CD4-positive, alpha-beta T cell treated with Interleukin-15 for 1 hour (primary cell): Measurements from ENCODE around the gene SLC16A5.
"Not testable (repeated sequence)": the region's sequence is repeated elsewhere in the genome, so short reads cannot be mapped to it uniquely, and the experiment has no call there.

Source experiments
- DNase-seq: peaks from one replicate; pipeline ENCODE4 v3.0.0-alpha.2; 2020

Gene SLC16A5

DNA sequence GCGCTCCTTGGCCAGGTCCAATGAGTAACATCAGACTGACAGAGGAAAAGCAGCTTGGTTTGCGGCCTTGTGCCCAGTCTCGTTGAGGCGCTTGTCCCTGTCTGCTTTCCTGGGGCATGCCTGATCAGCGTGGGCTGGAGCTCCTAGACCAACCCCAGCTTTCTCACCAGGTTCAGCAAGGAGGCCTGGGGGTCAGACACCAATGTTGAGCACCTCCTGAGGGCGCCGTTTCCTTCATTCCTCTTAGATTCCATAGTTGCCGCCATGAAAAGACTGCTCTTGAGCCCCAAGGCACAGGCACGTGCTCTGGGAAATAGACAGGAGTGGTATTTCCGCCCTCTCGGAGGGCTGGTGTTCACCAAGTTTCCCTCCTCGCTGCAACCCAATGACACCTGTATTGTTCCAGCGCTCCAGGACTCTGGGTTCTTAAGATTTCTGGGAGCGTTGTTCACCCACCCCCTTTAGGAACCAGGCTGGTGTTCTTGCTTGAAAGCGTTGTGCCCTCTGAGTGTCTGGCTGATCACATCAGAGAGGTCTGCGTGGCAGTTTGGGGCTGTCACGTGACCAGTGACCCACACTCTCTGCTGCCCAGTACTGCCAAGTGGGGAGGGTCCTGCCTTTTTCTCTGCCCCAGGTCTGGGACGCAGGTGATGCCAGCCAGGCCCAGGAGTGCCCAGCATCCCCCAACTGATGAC is 22.7 kb upstream of the SLC16A5 start:
- no peak for DNase-seq

DNA sequence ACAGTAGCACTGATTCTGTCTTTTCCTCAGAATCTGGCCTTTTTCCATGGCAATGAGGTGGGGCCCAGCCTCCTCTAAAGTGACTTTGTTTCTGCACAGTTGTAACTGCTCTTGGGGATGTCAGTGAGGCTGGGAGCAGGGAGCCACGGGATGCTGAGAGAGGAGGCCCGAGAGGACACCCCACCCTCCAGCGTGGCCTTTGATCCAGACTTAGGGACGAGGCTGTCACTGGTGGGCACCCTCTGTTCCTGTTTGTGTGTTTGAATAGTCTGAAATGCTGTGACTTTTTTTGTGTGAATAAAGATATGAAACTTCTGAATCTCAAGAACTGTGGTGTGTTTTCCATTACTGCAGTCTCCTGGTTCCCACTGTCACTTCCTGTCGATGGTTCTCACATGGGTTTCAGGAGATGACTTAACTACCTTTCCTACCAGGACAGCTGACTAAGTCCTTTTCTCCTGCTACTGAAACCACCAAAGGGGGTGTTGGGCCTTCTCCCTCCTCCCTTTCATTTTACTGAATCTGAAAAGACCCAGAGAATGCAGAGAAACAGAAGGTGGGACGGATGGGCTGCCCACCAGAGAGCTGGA is 22.1 kb upstream of the SLC16A5 start:
- no peak for DNase-seq

DNA sequence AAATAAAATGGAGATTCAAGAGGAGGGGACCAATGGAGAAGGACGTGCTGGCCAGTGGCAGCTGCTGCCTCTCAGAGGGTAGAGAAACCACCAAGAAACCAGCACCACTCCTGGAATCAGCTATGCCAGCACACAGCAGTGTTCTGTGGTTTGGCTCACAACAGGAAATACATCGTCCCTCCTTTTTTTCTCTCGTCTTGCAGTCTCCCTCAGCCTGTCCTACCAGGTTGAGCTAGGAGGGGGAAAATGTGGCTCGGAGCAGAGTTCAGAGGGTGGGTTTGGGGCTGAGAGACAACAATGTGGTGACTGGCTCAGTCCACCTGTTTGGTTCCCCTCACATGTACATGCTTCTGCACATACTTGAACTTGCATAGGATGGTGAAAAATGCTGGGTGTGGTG is 19.9 kb upstream of the SLC16A5 start:
- DNase-seq = no peak

DNA sequence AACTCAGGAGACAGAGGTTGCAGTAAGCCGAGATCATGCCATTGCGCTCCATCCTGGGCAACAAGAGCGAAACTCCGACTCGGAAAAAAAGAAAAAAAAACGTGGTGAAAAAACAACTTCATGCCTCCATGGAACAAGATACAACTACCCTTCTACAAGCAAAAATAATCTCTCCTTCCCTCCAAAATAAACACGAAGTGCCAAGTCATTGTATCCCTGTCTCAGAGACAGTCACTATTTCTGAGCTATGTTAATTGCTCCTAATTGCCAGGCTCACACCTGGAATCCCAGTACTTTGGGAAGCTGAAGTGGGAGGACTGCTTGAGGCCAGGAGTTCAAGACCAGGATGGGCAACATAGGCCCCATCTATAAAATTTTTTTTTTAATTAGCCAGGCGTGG is 19.0 kb upstream of the SLC16A5 start:
- DNase-seq = no peak

DNA sequence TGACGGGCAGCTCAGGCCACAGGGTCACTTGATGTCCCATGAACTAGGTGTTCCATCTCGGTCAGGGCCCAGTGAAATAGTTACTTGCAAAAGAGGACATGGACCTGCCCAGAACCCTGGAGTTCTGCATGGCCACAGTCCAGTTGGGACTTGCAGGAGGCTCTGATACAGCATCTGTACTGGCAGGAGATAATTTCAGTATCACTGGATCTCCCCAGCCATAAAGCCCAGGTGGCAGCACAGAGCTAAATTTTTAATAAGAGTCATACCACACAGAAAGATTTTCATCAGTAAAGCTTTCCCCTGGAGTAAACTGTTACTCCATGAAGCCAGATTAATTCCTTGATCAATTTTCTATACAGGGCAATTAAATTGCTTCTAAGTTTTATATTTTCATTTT is 18.0 kb upstream of the SLC16A5 start:
- no peak for DNase-seq

DNA sequence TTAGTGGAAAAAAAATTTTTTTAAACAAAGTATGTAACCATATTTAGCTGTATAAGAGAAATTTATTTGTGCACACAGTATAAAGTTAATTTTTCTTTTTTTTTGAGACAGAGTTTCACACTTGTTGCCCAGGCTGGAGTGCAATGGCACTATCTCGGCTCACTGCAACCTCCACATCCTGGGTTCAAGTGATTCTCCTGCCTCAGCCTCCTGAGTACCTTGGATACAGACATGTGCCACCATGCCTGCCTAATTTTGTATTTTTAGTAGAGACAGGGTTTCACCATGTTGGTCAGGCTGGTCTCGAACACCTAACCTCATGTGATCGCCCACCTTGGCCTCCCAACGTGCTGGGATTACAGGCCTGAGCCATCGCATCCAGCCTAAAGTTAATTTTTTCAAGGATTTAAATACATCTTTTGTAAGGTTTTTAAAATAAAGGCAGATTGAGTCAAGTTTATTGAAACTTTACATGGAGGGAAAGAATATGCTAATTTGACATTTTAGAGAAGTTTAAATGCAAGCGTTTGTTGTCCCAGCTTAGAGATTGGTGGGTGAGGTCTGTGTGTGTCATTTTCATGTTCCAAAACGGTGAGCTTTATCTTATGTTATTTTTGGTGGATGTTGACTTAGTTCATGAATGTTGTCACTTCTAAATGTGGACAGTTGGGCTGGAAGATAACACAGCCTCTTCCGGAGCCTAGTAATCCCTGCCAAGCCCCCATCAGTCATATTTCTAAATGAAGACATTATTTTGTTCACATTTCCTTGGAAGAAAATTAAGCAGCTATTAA is 16.1 kb upstream of the SLC16A5 start:
- DNase-seq = not testable (repeated sequence)

DNA sequence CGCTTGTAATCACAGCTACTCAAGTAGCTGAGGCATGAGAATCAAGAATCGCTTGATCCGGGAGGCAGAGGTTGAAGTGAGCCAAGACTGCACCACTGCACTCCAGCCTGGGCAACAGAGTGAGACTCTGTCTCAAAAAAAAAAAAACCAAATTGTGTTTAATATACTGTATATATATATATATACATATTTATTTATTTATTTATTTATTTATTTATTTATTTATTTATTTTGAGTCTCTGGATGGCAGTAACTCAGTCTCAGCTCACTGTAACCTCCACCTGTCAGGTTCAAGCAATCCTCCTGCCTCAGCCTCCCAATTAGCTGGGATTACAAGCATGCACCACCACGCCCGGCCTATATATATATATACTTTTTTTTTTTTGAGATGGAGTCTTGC is 14.8 kb upstream of the SLC16A5 start:
- not testable (repeated sequence) for DNase-seq

DNA sequence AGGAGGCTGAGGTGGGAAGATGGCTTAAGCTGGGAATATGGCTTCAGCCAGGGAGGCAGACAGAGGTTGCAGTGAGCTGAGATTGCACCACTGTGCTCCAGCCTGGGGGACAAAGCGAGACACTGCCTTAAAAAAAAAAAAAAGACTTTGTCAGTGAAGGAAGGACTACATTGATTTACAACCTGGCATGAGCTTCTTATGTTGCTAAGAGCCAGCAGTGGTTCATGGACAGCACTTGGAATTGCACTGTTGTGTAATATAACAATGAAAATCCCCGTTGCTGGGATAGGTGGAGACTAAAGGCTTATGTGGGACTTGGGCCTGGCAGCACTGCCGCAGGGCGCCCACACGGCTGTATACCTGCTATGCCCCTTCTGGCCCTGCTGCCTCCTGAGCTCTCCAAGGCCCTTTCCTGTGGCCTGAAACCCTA is 14.1 kb upstream of the SLC16A5 start:
- no peak for DNase-seq

DNA sequence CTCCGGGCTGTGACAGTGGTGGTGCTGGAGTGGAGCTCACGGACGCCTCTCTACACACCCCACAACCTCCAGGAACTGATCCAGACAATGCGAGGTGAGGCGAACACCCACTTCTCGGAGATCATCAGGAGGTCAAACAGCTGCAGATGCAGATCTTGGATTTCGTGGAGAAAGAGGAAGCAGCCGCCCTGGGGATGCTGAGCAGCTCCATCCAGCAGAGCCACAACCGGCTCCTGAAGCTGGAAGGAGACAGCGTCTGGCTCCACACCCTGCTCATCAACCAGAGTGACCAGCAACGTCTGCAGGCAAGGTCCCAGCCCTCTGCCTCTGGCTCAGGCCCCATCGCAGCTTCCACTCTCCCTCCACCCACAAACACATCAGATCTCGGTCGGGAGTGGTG is 13.2 kb upstream of the SLC16A5 start:
- no peak for DNase-seq

DNA sequence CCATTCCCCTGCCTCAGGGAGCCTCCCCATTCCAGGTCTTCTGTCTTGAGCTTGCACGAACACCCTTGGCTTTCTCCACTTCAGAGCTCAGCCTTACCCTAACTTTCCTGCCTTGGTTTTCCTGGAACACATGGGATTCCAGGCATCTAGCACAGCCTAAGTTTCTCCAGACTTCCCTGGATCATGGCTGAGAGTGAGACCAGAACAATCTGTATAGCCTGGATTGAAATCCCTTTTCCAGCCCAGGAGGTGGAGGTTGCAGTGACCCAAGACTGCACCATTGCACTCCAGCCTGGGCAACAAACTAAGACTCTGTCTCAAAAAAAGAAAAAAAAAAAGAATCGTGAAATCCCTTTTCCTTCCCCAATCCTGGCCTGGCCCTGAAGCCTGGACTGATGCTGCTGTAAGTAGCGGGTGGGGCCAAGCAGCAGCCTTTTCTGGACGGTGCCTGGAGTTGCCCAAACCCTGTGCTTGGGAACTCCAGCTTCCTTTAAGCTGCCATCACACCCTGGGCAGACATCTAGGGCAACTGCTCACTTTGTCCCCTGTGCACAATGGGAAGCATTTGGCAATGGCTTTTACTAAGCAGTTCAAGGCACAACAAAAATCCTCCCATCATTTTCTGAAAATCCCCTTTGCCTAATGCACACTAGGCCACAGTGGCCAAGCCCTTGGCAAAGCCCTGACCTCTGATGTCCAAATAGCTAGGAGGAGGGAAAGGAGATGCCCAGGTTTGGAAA is 12.0 kb upstream of the SLC16A5 start:
- DNase-seq = no peak

DNA sequence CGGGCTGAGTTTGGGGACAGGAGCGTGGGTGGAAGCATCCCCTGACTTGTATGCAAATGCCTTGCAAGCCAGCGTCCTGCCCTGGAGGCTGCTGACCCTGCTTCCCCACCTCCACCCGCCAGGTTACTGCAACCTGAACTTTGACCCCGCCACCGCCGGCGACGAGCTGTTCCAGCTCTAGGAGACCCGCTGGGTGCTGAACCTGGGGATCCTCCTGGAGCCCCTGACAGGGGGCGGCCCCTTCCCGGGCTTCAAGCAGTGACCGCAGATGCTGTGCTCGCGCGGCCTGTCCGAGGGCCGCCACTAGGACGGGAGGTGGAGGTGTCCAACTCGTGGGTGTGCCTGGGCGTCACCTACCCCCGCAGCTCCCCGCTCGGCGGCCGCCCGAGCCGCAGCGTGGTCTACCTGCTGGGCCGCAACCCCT is 10.7 kb upstream of the SLC16A5 start:
- no peak for DNase-seq

DNA sequence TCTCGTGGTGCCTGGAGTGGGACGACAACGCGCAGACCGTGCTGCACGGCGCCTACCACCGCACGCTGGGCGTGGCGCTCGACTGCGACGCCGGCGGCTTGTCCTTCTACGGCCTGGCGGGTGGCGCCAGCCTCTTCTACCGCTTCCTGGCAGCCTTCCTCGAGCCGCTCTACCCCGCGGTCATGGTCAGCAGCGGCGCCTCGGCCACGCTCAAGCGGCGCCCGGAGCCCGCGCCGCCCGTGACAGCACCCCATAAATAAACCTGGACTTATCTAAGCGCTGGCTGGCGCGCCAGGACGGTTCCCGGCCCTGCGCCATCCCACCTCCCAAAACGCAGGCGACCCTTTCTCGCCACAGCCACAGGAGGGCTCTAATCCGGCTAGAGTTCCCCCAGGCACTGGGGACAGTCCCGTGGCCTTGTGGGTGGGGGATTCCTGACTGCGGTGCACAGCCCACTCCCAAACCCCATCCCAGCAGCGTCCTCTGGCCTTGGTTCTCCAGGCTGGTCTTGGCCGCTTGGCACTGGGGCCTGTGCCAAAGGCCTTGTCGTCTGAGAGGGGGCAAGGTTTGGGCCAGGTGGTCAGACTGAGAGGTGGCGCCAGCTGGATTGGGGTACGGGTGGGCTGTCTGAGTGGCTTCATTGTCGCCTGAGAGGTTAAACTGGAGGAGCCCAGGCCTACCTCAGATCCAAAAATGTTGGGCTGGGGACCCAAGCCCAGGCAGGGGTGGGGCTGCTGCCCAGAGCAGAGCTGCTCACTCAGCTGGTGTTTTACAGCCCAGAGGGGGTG is 10.1 kb upstream of the SLC16A5 start:
- peak; percentile 57 for DNase-seq

DNA sequence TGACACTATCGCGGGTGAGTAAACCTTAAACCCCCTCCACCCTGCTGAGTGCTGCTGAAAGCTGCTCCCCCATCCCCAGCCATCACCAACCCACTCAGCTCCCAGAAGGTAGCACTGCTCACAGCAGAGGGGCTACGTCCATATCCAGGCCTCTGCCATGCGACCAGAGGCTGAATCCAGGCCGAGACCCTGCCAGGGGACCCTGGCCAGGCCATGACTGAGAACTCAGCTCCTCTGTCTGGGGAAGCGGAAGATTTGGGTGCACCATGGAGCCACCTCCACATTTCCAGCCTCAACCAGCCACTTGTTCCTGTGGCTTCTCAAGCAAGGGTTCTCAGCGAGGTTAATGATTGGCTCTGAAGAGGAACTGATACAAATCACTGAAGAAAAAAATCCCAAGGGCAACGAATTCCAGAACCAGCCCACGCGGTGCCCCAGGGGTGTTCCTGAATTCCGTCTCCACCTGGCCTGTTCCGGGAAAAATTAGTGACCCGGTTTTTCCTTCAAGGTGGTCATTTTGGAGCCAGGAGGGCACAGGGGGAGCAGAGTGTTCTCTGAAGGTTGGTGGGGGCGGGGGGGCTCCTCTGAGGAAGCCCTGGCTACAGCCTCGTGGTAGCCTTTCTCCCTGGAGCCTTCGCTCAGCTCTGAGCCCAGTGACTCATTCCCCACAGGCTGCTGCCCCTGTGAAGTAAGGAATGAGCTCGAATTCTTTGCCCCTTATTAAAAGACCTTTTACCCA is 9.3 kb upstream of the SLC16A5 start:
- DNase-seq = no peak

DNA sequence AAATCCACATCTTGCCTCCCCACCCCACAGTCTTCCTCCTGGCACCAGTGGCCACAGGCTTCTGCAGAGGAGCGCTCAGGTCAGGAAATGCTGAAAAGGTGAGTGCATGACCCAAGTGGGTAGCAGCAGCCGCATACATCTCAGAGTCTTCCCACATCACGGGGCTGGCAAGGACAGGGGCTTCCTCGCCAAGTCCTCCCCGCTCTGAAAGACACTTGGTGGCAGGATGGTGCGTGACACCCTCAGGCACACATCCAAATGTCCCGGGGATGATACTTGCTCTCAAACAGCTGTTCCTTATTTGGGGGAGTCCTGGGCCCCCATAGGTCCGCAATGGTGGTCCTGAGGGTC is 8.8 kb upstream of the SLC16A5 start:
- DNase-seq = no peak

DNA sequence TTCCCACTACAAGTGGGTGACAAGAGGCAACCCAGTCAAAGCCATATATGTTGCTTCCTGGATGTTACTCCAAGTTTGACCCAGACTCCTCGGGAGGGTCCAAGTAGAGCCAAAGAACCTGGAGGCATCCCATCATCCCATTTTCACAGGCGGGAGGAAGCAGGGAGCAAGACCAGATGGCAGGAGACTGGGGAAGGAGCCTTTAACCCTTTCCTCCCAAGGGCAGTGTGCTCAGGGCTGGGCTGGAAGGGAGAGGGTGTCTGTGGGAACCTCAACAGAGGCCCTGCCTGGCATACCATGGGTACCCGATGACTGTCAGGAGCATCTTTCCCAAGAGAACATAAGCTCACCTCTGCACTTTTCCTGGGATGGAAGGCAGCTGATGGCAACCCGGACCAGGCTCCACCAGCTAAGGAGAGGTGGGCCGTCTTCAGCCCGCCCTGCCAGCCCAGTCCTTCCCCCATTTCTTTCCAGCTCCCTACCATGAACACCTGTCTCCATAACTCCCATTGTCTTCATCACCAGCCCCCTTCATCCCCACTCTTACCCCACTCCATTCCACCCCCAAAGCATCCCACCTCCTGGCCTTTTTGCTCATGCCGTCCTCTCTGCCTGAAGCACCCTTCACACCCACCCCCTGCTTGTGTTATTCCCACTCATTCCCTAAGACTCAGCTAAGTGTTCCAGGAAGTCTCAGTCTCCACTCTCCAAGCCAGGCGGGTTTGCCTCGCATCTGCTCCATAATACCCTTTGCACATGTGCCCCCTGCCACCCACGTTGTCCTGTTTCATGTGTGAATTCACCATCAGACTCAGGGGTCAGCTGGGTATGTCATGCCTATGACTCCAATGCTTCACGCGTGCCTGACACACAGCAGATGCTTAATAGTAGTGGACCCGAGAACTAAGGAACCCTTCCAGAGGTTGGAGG is 5.9 kb upstream of the SLC16A5 start:
- no peak for DNase-seq

DNA sequence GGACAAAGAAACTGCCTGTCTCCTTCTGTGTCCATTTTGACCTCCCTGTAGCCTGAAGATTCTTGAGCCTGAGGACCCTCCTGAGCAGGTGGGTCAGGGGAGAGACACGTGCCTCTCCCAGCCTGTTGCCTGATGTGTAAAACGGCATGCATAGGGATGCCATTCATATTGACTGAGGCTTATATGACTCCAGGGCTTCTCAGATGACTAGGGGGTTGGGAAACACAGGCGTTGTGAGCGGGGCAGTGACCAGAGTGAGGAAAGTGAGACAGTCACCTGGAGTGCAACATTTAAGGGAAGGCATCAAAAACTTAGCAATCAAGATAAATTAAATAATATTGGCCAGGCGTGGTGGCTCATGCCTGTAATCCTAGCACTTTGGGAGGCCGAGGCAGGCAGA is 5.1 kb upstream of the SLC16A5 start:
- DNase-seq = no peak

DNA sequence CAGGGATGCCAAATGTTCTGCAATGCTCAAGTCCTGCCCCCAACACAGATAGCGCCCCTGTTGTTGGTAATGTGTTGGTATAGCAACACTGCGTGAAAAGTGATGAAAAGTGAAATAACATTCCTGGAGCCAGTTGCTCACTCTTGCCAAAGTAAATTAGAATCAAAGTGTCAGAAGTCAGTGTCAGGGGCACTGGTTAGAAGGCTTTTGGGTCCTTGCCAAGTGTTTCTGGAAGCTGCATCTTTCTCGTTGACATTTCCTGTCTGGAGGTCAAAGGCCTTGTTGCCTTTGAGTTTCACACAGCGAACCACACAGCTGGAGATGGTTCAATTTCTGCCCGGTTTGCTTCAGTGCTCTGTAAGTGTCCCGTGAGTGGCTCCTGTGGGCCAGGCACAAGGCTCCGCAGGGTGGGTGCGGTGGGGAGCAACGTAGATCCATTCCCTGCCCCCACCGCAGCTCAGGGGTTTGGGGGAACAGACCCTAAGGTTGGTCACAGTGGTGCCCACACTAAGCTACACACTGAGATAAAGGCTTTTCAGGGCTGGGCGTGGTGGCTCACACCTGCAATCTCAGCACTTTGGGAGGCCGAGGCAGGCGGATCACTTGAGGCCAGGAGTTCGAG is 3.6 kb upstream of the SLC16A5 start:
- no peak for DNase-seq

DNA sequence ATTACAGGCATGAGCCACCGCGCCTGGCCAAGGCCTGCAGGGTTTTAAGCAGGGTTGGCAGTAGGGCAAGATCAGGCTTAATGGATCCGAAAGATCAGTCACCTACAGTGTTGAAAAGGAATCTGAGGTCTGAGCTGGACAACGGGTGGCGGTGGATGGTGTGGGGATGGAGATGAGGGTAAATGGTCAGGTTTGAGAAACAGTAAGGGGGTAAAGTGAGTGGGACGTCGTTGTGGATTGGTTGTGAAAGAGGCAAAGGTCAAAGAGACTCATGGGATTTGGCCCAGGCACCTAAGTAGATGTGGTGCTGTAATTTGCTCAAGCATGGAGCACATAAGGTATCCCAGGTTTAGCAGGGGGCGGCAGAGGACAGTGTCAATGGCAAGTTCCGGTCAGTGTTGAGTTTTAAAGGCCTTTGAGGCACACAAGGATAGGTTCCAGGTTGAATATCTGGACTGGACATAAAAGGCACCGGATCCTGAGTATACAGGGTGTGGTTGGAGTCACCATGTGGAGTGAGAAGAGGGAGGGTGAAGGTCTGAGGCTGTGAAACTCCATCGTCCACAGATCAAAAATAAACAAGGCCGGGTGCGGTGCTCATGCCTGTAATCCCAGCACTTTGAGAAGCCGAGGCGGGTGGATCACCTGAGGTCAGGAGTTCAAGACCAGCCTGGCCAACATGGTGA is 1.1 kb upstream of the SLC16A5 start:
- DNase-seq = no peak

DNA sequence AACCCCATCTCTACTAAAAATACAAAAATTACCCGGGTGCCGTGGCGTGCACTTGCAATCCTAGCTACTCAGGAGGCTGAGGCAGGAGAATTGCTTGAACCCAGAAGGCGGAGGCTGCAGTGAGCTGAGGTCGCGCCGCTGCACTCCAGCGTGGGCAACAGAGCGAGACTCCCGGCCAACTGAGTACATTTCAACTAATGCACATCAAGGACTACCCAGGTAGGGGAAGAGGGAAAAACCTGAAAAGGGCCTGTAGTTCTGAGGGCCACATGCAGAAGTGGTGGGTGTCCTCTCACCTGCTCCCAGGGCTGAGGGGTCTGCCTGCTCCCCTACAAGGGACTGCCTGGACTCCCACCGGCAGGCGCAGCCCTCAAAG is 584 bp upstream of the SLC16A5 start:
- DNase-seq = no peak
